Measurements from ENCODE around the gene C1orf226. TPM values are rescaled to one million over a fixed set of nuclear protein-coding genes. Genes with fewer than 3 reads are reported as not detected.
"Not testable (repeated sequence)": the region's sequence is repeated elsewhere in the genome, so short reads cannot be mapped to it uniquely, and the experiment has no call there.

C1orf226 gene
- total and polyA plus RNA-seq, 2 experiments from 2014 or later = 2.7 to 12.5 TPM

GRCh38 chr1:162416909-162417308 lies 35.4 kb downstream of the C1orf226 start (continued):
- TF ChIP-seq ZNF462 (CRISPR knock-in tag; IDR thresholded peaks at IDR 0.05) (no peak), CTCF (conservative IDR thresholded peaks at IDR 0.05; ENCODE audit: low read depth in 2 of 2) (no peak), CREB1 (CRISPR knock-in tag; IDR thresholded peaks at IDR 0.05; ENCODE audit: low read depth) (no peak)

GRCh38 chr1:162417650-162418049 lies 36.1 kb downstream of the C1orf226 start:
- no peaks in the 10 kb centered on the region for H3K36me3 Mint-ChIP-seq (ENCODE audit: low read depth)
- no peak overlapping the region for H3K4me3 Mint-ChIP-seq
- no peaks in the 10 kb centered on the region for H4K20me1 ChIP-seq (replicated peaks; ENCODE audit: insufficient read depth)
- H3K4me2 ChIP-seq = no peak overlapping the region
- no peak overlapping the region for H3K27ac ChIP-seq (ENCODE audit: low read depth)
- no peak for TF ChIP-seq REST (IDR thresholded peaks at IDR 0.05; ENCODE audit: unreplicated experiment)
- TF ChIP-seq POLR2AphosphoS5 (IDR thresholded peaks at IDR 0.05; ENCODE audit: low read depth) = no peak
- no peak for TF ChIP-seq STAT1 (IDR thresholded peaks at IDR 0.05; ENCODE audit: unreplicated experiment)
- no peak for TF ChIP-seq CTCF (conservative IDR thresholded peaks at IDR 0.05; ENCODE audit: low read depth in 2 of 2)
- peaks cover 3% of the 10 kb centered on the region for H3K27me3 Mint-ChIP-seq (ENCODE audit: insufficient read depth, low read depth, poor library complexity)
- DNase-seq (ENCODE audit: low spot score) (no peak), ATAC-seq (no peak)
- peaks cover 7% of the 10 kb centered on the region; the same call in 1 of the 3 replicates for H3K9me3 Mint-ChIP-seq
- no peaks in the 10 kb centered on the region for H3K4me1 ChIP-seq (ENCODE audit: insufficient read depth)
- H3K79me2 ChIP-seq (replicated peaks; ENCODE audit: insufficient read depth) = no peaks in the 10 kb centered on the region
- H3K27me3 ChIP-seq (ENCODE audit: insufficient read depth) = no peaks in the 10 kb centered on the region
- H3K36me3 ChIP-seq (ENCODE audit: insufficient read depth) = 0 out of 2 replicates have a peak, but pooled peaks cover 3% of the 10 kb centered on the region
- H3K27ac Mint-ChIP-seq = no peak overlapping the region
- H2AFZ ChIP-seq = no peak overlapping the region
- H3K9me2 ChIP-seq (ENCODE audit: insufficient read depth) = peaks cover 10% of the 10 kb centered on the region; the same call in 1 of the 2 replicates
- H3F3A ChIP-seq (replicated peaks; ENCODE audit: low read depth) = no peaks in the 10 kb centered on the region
- H3K4me3 ChIP-seq = no peak overlapping the region
- peaks cover 3% of the 10 kb centered on the region; the same call in 1 of the 3 replicates for H3K4me1 Mint-ChIP-seq

GRCh38 chr1:162418584-162418983 lies 37.1 kb downstream of the C1orf226 start:
- H3K4me1 Mint-ChIP-seq = not testable (repeated sequence)

More at GRCh38 chr1:162418584-162418983, 37.1 kb downstream of the C1orf226 start:
- not testable (repeated sequence) for H3K36me3 ChIP-seq (ENCODE audit: insufficient read depth); H3K27me3 ChIP-seq (ENCODE audit: insufficient read depth); H3K27ac Mint-ChIP-seq; H3K4me3 Mint-ChIP-seq; H3K36me3 Mint-ChIP-seq (ENCODE audit: low read depth); ATAC-seq; H3K9me3 Mint-ChIP-seq; H3K4me1 ChIP-seq (ENCODE audit: insufficient read depth); H3K27me3 Mint-ChIP-seq (ENCODE audit: insufficient read depth, low read depth, poor library complexity); DNase-seq (ENCODE audit: low spot score); H2AFZ ChIP-seq; H3K27ac ChIP-seq (ENCODE audit: low read depth); H4K20me1 ChIP-seq (replicated peaks; ENCODE audit: insufficient read depth); H3F3A ChIP-seq (replicated peaks; ENCODE audit: low read depth); H3K79me2 ChIP-seq (replicated peaks; ENCODE audit: insufficient read depth); H3K4me3 ChIP-seq; H3K4me2 ChIP-seq
- H3K9me2 ChIP-seq (ENCODE audit: insufficient read depth) = peaks cover 10% of the 10 kb centered on the region; the same call in 1 of the 2 replicates
